NCI-H460 (cell line): Measurements from ENCODE around the gene SH3BP1. TPM values are rescaled to one million over a fixed set of nuclear protein-coding genes. Genes with fewer than 3 reads are reported as not detected.
"Not testable (repeated sequence)": the region's sequence is repeated elsewhere in the genome, so short reads cannot be mapped to it uniquely, and the experiment has no call there.

Experiments used
- DNase-seq: peaks from one replicate; pipeline ENCODE4 v3.0.0-alpha.2; 2016; ENCODE audit warnings: low read depth; ENCODE audit errors: extremely low read depth
- total RNA-seq: library from RNA; depleted of rRNA; stranded (reverse); fragments of >200 nt; shearing (Covaris generic); gene quantifications from 2 replicates; pipeline ENCODE4 v1.2.3, GENCODE V29; 2014

The SH3BP1 gene
- total RNA-seq, 1 experiment from 2014 or later, result 1.7 TPM

DNA sequence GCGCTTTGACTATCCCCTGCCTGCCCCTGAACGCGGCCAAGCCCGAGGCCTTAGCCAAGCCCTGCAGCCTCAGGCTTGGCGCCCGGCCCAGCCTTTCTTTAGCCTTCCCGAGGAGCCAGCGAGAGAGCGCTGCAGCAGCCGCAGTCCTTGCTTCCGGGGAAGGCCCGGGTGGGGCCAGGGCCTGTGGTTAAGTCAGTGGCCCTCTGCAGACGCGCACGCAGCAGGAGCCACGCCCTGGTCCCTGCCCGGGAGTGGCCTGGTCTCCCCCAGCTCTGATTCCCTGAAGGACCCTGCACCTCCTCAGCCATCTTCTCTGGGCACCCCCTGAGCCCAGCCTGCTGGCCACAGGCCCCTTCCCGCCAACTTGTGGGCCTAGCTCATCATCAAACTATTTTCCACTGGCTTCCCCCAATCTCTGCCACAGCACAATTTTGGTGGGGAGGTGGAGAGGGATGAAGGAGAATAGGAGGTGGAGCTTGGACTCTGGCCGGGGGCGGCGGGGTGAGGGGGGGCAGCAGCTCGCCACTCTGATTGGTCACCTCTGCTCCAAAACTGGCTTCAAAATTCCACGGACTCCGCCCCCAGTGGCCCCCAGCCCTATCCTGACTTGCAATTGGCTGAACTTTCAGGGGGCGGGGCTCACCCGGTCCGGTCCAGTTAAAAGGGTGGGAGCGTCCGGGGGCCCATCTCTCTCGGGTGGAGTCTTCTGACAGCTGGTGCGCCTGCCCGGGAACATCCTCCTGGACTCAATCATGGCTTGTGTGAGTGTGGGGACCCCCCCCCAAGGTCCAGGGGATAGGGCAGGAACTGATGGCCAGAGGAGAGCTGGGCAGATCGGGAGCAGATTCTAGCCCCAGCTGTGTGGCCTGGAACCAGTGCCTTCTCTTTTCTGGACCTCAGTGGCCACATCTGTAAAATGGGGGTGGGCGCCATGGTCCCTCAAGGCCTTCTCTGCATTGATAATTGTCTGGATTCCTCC, 35.8 kb downstream of the SH3BP1 start, which contains the start of gene LGALS1:
LGALS1 (plus strand) TSS at position 686 of the 979 bp plus-strand sequence; CDS start at position 753, 67 bp downstream.
- DNase-seq, result peak; percentile 88

DNA sequence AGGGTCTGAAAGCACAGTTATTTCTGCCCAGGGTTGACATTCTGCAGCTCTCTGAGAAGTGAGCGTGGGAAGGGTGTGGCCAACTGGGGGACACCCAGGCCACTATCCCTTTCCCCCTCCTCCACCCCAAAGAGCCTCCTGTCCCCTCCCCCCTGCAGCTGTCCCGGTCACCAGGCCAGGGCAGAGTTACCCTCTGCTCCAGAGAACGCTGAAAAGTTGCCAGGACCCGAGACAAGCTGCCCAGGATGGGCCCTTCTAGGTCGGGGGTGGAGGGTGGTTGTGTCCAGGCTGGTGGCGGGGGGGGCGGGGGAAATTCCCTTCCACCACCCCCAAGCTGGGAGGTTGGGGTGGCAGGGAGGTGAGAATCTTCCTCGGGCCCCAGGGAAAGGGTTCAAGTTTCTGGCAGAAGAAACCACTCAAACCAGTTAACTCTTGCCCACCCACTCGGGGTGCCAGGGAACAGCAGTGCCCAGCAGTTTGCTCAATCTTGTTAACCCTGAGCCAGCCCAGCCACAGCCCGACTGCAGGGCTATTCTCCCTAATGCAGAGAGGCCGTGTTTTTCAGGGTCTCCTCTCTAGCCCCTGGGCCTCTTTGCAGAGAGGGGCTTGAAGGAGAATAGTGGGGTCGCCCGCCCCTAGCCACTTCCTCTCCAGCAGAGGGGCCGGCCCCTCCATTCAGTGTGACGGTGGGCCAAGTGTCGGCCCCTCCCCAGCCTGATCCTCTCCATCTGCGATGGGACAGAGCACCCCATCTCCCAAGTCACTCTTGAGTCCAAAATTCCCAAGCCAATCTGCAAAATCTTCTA, 36.7 kb downstream of the SH3BP1 start:
- DNase-seq, result no peak

DNA sequence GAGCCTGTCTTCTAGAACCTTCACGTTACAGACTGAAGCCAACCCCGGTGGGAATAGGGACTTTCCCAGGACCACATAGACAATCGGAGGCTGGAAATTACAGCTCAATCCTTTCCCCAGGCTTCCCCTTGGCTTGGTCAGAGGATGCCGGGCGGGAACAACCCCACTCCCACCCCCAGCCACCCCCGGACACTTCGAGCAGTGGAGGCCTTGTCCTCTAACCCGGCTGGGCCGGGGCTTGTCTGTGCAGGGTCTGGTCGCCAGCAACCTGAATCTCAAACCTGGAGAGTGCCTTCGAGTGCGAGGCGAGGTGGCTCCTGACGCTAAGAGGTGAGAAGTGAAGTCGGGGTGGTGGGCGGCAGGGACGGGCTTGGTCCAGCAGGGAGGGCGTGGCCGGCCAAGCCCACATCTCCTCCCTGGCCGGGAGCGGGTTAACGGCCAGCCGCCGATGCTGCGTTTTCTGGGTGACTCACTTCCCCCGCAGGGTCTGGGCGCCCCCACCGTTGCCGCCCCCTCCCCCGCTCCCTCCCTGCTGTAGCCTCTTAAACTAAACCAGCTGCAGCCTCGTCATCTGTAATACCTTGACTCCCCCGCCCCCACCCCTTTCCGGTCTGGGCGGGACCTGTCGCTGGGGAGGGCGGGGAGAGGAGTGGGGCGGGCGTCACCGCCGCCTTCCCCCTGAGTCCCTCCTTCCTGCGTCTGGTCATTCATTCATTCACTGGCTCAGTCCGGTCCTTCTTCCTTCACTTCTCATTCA, 37.4 kb downstream of the SH3BP1 start:
- peak; percentile 75 for DNase-seq

DNA sequence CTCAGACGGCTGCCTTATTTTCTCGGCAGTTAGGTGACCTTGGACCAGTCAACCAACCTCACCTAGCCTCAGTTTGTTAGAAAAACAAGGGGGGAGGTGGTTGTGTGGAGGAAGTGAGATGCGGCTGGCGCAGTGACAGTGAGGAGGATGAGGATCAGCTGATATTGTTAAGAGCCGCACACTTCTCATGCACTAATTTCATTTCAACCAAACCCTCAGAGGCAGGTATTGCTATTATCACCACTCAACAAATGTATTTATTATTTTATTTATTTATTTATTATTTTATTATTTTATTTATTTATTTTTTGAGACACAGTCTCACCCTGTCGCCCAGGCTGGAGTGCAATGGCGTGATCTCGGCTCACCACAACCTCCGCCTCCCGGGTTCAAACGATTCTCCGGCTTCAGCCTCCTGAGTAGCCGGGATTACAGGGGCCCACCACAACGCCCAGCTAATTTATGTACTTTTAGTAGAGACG, 38.1 kb downstream of the SH3BP1 start:
- DNase-seq, result no peak

DNA sequence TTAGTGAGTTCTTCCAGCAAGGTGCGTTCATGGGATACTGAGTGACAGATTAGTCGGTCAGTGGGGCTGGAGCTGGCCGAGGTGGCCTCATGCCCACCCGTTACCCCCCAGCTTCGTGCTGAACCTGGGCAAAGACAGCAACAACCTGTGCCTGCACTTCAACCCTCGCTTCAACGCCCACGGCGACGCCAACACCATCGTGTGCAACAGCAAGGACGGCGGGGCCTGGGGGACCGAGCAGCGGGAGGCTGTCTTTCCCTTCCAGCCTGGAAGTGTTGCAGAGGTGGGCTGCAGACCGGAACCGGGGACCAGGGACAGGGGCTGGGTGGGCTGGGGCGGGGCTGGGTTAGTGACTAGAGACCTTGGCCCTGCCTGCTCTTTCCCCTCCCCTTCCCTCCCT, 38.9 kb downstream of the SH3BP1 start:
- no peak for DNase-seq

DNA sequence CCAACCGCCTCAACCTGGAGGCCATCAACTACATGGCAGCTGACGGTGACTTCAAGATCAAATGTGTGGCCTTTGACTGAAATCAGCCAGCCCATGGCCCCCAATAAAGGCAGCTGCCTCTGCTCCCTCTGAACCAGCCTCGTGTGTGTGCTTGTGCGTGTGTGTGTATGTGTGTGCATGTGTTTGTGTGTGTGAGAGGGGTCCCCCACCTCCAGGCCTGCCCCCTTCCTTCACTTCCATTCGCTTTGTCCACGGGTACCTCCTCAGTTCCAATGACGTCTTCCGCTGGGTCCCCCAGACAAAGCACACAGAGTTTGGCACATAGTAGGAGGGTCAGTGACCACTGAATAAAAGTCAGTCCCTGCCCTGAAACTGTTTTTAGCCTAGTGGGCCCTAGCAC, 40.2 kb downstream of the SH3BP1 start:
- no peak for DNase-seq

DNA sequence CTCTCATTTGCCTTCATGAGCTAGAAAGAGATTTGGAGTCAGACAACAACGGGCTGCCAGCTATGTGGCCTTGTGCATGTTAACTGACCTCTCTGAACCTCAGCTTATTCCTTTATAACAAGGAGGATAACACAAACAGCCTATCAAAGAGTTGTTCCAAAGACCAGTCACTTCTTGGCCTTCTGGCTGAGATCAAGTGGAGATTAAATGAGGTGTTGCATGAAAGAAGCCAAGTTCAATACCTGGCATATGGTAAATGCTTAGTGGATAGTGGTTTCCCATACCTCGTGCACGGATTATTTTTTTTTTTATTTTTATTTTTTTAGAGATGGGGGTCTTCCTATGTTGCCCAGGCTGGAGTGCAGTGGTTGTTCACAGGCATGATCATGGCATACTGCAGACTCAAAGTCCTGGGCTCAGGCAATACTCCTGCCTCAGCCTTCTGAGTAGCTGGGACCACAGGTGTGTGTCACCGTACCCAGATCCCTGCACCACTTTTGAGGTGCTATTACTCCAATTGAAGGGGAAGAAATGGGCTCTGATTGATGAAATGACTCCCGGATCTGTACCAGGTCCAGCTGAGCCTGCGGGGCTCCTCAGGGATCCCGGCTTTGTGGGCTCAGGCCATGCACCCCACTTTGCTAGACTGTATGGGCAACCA, 40.9 kb downstream of the SH3BP1 start:
- DNase-seq, result no peak

DNA sequence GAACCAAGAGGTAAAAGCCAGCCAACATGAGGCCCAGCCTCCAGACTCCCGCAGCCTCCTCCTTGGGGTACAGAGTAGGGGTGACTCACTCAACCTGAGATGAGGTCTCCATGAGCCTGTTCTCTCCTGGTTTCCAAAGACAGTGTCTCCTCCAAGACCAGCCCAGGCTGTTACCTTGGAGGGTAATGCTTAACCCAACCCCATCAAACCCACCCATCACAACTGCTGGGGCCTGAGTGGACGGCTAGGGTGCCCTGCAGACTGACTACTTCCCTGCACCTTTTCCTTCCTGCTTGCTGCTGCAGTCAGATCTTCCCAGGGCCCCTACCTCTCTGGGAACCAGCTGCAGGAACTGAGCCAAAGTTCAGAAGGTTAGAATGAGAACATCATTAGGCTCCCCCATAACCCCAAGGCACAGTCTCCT, 41.5 kb downstream of the SH3BP1 start:
- DNase-seq, result no peak

DNA sequence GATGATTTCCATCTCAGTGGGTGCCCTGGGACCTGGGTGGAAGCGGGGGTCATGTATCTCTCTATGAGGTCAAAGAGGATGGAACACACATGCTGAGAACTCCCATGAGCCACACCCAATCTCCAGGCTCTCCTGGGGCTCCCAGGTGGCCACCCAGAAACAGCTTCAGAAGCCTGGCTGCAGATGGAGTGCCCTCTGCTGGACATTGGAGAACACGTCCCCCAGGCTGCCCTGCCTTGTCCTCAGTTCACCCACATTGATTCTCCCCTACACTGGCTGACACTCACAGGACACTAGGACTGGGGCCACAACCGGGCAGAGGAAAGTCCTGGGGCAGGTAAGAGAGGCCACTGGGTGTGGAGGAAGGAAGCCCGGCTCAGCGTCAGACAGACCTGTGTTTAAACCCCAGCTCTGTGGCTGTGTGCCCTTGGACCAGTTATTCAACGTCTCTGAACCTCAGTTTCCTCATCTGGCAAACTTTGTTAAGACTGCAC, 42.1 kb downstream of the SH3BP1 start:
- peak; percentile 67 for DNase-seq

DNA sequence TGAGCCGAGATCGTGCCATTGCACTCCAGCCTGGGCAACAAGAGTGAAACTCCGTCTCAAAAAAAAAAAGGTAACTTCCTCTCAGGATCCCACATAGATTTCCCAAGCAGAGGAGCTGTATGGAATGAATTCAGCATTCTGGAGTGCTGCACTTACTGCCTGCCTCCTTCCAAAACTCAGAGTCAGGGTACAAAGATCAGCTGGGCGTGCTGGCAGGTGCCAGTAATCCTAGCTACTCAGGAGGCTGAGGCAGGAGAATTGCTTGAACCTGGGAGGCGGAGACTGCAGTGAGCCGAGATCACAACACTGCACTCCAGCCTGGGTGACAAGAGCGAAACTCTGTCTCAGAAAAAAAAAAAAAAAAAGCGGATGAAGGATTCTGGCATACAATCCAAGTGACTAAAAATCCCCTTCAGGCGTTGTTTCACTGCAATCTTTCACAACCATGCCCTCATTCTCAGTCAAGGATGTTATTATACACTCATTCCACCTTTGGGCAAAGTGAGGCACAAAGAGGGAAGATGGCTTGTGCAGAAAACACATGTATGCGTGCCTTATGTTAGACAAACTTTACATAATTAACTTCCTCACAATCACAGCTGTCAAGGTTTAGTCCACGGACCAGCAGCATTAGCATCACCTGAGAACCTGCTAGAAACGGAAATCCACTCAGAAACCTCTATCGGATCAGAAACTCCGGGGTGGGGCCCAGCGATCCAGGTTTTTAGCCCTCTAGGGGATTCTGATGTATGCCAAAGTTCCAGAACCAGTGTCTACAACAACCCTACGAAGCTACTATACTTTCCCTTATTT, 45.5 kb downstream of the SH3BP1 start:
- DNase-seq, result no peak

DNA sequence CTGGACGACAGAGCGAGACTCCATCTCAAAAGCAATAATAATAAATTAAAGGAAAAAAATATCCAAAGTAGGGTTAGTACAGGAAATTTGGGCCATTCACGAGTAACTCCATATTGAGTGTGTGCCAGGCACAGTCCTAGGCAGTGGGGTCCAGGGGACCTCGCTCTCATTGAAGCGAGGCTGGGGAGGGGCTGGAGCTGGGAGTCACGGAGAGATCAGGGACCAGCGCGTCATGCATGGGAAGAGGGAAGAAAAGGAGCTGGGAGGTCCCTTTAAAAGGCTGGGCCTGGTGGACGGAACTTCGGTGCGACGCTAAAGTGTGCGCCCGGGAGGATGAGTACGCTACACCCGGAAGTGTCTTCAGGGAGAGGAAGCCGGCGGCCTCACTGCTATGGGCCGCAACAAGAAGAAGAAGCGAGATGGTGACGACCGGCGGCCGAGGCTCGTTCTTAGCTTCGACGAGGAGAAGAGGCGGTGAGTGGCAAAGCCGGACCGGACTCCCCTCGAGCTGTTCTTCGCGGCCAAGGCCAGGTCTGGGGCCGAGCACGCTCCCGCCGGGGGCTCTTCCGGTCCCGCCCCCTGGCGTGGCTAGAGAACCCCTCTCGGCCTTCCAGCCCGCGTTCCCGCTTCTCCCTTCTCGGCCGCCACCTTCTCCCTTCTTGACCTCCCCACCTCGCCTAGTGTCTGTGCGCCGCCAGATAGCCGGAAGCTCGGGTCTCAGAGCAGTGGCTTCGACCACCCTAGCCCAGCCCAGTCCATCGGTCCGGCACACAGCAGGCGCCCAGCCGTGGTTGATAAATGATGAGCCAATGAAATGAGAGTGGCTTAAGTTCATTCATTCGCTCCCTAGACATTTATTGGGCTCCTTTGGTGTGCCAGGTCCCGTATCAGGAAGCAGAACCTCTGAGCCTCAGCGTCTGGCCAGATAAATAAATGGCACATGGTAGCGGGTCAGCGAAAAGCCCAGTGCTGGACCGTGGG, 46.8 kb downstream of the SH3BP1 start, which contains the start of gene NOL12:
NOL12 (plus strand) TSS at position 342 of the 981 bp plus-strand sequence; CDS start at position 392, 50 bp downstream.
- DNase-seq, result peak; percentile 78

DNA sequence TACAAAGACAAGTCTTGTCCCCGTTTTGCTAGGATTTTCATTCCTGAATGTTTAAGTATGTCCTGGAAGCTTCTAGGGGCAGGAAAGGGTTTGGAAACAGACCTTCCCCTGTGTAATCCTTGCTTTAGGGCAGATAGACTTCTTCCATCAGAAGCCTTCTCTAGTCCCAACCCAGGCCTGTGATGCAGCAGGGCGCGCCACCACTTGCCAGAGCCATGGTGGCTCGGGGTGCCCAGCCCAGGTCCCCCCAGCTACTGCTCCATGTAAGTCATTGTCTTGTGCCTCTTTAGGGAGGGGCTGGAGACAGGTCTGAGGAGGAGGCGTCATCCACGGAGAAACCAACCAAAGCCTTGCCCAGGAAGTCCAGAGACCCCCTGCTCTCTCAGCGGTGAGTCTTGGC, 50.9 kb downstream of the SH3BP1 start:
- no peak for DNase-seq

DNA sequence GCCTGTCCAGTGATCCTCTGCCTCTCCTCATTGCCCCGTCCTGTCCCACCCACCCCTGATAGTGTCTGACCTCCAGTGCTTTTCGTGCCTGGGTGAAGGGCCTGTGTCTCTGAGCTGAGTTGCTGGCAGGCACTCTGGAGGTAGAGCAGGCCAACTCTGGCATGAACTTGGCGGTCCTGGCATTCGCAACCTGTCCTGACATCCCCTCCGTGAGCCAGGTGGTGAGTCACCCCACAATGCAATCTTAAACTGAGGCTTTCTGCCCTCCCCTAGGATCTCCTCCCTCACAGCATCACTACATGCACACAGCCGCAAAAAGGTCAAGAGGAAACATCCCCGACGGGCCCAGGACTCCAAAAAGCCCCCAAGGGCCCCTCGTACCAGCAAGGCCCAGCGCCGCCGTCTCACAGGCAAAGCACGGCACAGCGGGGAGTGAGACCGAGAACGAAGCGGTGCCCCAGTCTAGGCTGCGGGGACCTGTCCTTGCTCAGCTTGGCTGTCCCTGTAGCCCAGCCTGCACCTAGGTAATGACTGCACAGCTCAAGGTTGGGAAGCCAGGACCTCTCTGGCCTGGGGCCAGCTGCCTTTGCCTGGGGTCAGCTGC, 51.5 kb downstream of the SH3BP1 start:
- DNase-seq, result no peak

DNA sequence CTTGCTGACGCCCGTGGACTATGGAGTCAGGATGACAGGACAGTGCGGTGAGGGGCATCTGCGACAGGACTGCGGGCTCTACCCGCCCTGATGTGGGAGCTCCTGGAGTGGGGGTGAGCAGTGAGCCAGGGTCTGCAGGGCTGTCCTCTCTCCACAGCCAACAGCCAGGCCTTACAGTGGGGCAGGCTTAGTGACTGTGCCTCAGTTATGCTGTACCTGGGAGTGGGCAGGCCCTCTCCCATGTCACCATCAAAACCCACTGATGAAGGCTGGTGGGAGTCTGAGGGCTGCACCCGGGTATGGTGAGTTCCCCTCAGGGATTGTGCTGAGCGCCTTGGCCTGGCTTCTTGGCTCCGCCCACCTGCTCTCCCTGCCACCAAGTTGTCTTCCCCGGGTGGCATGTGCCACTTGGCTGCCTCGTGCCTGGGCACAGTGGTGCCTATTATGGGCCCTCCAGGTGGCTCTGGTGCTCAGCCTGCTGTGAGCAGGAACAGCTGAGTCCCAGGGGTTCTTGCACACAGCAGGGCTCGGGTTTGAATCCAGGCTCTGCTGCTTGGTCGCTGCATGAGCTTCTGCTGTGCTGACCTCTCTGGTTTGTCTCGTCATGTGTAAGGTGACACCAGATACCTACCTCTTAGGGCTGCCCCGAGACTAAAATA, 53.3 kb downstream of the SH3BP1 start:
- DNase-seq, result no peak

DNA sequence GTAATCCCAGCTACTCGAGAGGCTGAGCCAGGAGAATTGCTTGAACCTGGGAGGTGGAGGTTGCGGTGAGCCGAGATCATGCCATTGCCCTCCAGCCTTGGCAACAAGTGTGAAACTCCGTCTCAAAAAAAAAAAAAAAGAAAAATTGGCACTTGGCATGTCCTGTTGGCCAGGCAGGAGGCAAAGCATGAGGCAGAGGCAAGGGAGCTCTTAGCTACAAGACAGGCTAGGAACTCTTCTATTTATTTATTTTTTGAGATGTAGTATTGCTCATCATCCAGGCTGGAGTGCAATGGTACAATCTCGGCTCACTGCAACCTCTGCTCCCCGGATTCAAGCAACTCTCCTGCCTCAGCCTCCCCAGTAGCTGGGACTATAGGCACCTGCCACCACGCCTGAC, 54.7 kb downstream of the SH3BP1 start:
- DNase-seq, result not testable (repeated sequence)

DNA sequence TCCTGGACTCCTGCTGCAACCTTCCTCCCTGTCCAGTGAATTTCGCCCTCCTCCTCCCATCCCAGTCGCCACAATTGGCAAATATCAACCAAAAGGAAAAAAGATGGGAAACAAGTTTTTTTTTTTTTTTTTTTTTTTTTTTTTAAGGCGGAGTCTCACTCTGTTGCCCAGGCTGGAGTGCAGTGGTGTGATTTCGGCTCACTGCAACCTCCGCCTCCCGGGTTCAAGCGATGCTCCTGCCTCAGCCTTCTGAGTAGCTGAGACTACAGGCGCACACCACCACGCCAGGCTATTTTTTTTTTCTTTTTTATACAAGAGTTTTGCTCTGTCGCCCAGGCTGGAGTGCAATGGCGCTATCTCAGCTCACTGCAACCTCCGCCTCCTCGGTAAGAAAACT, 56.8 kb downstream of the SH3BP1 start:
- not testable (repeated sequence) for DNase-seq
